Loucy (cell line): ENCODE data around the gene TUBB3.

ENCODE experiments used
- H2AFZ ChIP-seq: fragments of 200-600 bp; sonication (generic); 2 replicates; pipeline ENCODE4 v1.6.0; 2016; ENCODE audit warnings: antibody characterized with exemption, mild to moderate bottlenecking, low read length, moderate library complexity
- H3F3A ChIP-seq: fragments of 200-600 bp; 2 replicates; pipeline ENCODE4 v1.6.0; 2016; ENCODE audit warnings: antibody characterized with exemption, low read depth, mild to moderate bottlenecking
- H3K27me3 ChIP-seq: fragments of 200-600 bp; sonication (generic); 2 replicates; pipeline ENCODE4 v1.6.1; 2014; ENCODE audit warnings: low read length, mild to moderate bottlenecking; ENCODE audit not compliant: insufficient read depth, poor library complexity, severe bottlenecking
- H3K36me3 ChIP-seq: fragments of 200-600 bp; sonication (generic); 2 replicates; pipeline ENCODE4 v1.6.1; 2016; ENCODE audit warnings: low read length; ENCODE audit not compliant: insufficient read depth
- H3K4me1 ChIP-seq: fragments of 200-600 bp; sonication (generic); 2 replicates; pipeline ENCODE4 v1.5.1; 2014; ENCODE audit warnings: low read length, mild to moderate bottlenecking; ENCODE audit not compliant: insufficient read depth, poor library complexity, severe bottlenecking
- H3K4me2 ChIP-seq: fragments of 200-600 bp; sonication (generic); 2 replicates; pipeline ENCODE4 v1.6.0; 2014; ENCODE audit warnings: antibody characterized with exemption, low read length, low read depth, mild to moderate bottlenecking; ENCODE audit not compliant: poor library complexity, severe bottlenecking
- H3K4me3 ChIP-seq: fragments of 200-600 bp; sonication (generic); 2 replicates; pipeline ENCODE4 v1.5.1; 2014; ENCODE audit warnings: low read length, mild to moderate bottlenecking, mixed read lengths; ENCODE audit not compliant: poor library complexity, severe bottlenecking
- H3K79me2 ChIP-seq: fragments of 200-600 bp; sonication (generic); 2 replicates; pipeline ENCODE4 v1.6.1; 2014; ENCODE audit warnings: low read length; ENCODE audit not compliant: insufficient read depth
- H3K9ac ChIP-seq: fragments of 200-600 bp; sonication (generic); 2 replicates; pipeline ENCODE4 v1.6.0; 2014; ENCODE audit warnings: mild to moderate bottlenecking, low read depth, low read length, moderate library complexity; ENCODE audit not compliant: poor library complexity, severe bottlenecking
- H3K9me2 ChIP-seq: fragments of 200-600 bp; sonication (generic); replicated peaks from 2 replicates; pipeline ENCODE4 v1.6.1; 2016; ENCODE audit warnings: low read depth, low read length, mixed read lengths
- H3K9me3 ChIP-seq: fragments of 200-600 bp; sonication (generic); 2 replicates; pipeline ENCODE4 v1.6.1; 2014; ENCODE audit warnings: mild to moderate bottlenecking, antibody characterized with exemption, low read length, low read depth; ENCODE audit not compliant: insufficient read depth
- H4K20me1 ChIP-seq: fragments of 200-600 bp; sonication (generic); 2 replicates; pipeline ENCODE4 v1.6.0; 2014; ENCODE audit warnings: antibody characterized with exemption, low read length, mild to moderate bottlenecking; ENCODE audit not compliant: insufficient read depth, poor library complexity, severe bottlenecking
- EZH2phosphoT487 ChIP-seq: fragments of 200-600 bp; IDR thresholded peaks from 2 replicates; pipeline ENCODE4 v1.6.1; 2018; ENCODE audit warnings: antibody characterized with exemption, mild to moderate bottlenecking, moderate library complexity, borderline replicate concordance
- TF ChIP-seq, protein P1 (sequence below): fragments of 200-600 bp; sonication (generic); conservative IDR thresholded peaks from 2 replicates; pipeline ENCODE4 v1.5.1; 2014; ENCODE audit warnings: mild to moderate bottlenecking, antibody characterized with exemption, low read length

TUBB3 gene

GRCh38 chr16:89895482-89896250, 27.5 kb upstream of the TUBB3 start:
- Histone ChIP-seq H3K27me3 (no peaks in the 10 kb centered on the region), H3F3A (no peaks in the 10 kb centered on the region), H3K4me2 (no peak overlapping the region), H3K9me3 (no peaks in the 10 kb centered on the region), H3K4me3 (no peak overlapping the region), H4K20me1 (no peaks in the 10 kb centered on the region), H3K79me2 (no peaks in the 10 kb centered on the region), H3K9me2 (no peaks in the 10 kb centered on the region), H3K36me3 (peaks cover 13% of the 10 kb centered on the region; the same call in 1 of the 2 replicates), H3K9ac (no peak overlapping the region), H2AFZ (no peak overlapping the region), H3K4me1 (no peaks in the 10 kb centered on the region)
- no peak for TF ChIP-seq EZH2phosphoT487
- TF ChIP-seq, protein P1, sequence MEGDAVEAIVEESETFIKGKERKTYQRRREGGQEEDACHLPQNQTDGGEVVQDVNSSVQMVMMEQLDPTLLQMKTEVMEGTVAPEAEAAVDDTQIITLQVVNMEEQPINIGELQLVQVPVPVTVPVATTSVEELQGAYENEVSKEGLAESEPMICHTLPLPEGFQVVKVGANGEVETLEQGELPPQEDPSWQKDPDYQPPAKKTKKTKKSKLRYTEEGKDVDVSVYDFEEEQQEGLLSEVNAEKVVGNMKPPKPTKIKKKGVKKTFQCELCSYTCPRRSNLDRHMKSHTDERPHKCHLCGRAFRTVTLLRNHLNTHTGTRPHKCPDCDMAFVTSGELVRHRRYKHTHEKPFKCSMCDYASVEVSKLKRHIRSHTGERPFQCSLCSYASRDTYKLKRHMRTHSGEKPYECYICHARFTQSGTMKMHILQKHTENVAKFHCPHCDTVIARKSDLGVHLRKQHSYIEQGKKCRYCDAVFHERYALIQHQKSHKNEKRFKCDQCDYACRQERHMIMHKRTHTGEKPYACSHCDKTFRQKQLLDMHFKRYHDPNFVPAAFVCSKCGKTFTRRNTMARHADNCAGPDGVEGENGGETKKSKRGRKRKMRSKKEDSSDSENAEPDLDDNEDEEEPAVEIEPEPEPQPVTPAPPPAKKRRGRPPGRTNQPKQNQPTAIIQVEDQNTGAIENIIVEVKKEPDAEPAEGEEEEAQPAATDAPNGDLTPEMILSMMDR: no peak

DNA sequence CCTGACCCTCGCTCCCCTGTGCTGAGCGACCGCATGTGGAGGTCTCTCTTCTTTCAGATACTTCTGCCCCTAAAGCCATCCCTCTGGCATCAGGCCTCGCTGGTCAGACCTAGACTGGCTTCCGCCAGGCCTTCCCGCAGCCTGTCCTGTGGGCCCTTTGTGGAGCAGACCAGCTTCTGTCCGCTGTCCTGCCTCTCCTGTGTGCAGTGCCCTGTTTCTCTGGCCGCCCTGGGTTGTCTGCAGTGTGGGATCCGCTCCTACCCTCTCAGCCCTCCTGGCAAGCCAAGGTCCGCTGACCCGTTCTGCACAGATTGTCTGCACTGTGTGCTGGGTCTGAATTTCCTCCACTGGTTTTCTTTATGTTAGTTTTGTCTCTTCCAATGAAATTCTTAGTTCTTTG, 25.9 kb upstream of the TUBB3 start:
- H4K20me1 ChIP-seq: no peaks in the 10 kb centered on the region
- H3K4me2 ChIP-seq: no peak overlapping the region
- no peak overlapping the region for H2AFZ ChIP-seq
- no peak overlapping the region for H3K9ac ChIP-seq
- no peak overlapping the region for H3K4me3 ChIP-seq
- peaks cover 13% of the 10 kb centered on the region; the same call in 1 of the 2 replicates for H3K36me3 ChIP-seq
- H3K79me2 ChIP-seq: no peaks in the 10 kb centered on the region
- H3K9me2 ChIP-seq: no peaks in the 10 kb centered on the region
- H3K27me3 ChIP-seq: no peaks in the 10 kb centered on the region
- no peaks in the 10 kb centered on the region for H3K4me1 ChIP-seq
- TF ChIP-seq, protein P1: no peak
- no peak for TF ChIP-seq EZH2phosphoT487
- no peaks in the 10 kb centered on the region for H3K9me3 ChIP-seq
- no peaks in the 10 kb centered on the region for H3F3A ChIP-seq

- Histone ChIP-seq H4K20me1 (no peaks in the 10 kb centered on the region), H3K9me3 (no peaks in the 10 kb centered on the region), H3K9me2 (no peaks in the 10 kb centered on the region), H3K4me3 (no peak overlapping the region), H3F3A (no peaks in the 10 kb centered on the region), H3K36me3 (peaks cover 13% of the 10 kb centered on the region; the same call in 1 of the 2 replicates), H3K79me2 (no peaks in the 10 kb centered on the region), H3K4me2 (no peak overlapping the region), H3K27me3 (no peaks in the 10 kb centered on the region), H3K4me1 (no peaks in the 10 kb centered on the region), H2AFZ (no peak overlapping the region), H3K9ac (no peak overlapping the region)
- TF ChIP-seq, protein P1: no peak
- no peak for TF ChIP-seq EZH2phosphoT487
These were observed 24.8 kb upstream of the TUBB3 start for GRCh38 chr16:89898201-89898967.
